Measurements from ENCODE around the gene CAMK2D.

The CAMK2D gene

DNA sequence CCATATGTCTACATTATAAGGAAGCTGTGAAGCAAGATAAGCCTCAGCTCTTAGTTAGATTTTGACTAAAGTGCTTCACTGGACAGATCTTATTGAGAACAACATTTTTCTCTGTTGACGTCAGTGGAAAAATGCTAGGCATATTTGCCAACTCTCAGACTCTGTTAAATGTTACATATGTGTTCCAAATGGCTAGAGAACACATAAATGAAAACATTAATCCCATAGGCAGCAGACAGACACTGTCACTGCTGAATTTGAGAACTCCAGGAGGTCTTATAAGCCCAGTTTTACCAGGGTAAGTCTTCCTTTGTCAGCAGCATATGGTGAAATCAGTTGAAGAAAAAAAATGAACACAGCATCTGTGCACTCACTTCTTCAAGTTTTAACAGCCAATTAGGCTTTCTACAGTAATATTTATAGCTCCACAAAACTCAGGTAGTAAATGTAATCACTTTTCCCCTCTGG is 186.9 kb downstream of the CAMK2D start:
- no peak for DNase-seq (ENCODE audit: low spot score)
- FAIRE-seq: no peak

DNA sequence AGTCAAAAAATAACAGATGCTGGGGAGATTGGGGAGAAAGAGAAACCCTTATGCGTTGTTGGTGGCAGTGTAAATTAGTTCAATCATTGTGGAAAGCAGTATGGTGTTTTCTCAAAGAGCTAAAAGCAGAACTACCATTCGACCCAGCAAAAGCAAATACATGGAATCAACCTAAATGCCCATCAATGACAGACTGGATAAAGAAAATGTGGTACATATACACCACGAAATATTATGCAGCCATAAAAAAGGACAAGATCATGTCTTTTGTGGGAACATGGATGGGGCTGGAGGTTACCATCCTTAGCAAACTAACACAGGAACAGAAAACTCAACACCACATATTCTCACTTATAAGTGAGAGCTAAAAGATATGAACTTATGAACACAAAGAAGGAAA is 188.9 kb downstream of the CAMK2D start:
- FAIRE-seq: no peak
- DNase-seq (ENCODE audit: low spot score): no peak

DNA sequence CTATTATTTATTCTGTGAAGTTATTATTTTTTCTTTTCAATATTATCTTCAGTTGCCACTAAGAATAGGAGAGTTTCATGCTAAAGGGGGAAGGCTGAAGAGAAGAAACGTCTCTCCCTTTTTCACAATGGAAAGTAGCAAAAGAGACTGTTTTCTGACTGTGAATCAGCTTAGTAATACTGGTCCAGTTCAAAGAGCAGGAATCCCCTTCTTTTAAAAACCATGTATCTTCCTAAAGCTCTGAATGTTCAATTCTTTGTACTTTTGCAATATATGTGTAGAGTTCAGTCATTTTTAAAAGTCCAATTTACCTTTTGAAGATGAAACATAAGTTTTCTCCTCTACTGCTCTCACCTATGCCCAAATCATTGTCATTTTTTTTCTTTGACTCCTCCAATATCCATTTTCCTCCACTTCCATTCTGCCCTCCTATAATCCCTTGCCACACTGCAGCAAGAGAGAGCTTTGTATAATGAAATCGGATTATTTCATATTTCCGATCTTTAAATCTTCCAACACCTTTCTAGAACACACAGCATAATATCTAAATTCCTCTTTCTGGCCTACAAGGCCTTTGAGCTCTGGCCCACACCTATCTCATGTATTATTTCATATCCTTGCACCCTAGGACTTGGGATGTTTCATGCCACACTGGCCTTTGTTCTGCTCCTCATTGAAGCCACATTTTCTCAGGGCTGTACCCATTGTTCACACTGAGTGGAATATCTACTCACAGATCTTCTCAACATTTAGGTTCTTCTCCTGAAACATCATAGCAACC is 195.3 kb downstream of the CAMK2D start:
- no peak for FAIRE-seq
- no peak for DNase-seq (ENCODE audit: low spot score)

DNA sequence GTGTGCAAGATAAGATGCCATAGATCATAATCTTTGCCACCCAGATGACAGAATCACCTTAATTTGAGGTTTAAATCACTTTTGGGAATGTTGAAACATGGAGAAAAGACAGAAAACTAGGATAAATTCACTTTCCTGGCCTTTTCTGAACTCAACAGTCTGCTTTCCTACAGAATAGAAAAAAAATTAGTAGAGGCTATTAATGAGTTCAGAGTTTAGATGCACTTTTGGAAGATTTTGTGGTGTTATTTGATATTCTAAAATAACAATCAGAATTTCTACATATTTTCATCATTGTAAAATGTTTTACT is 195.9 kb downstream of the CAMK2D start:
- no peak for DNase-seq (ENCODE audit: low spot score)
- FAIRE-seq: no peak

DNA sequence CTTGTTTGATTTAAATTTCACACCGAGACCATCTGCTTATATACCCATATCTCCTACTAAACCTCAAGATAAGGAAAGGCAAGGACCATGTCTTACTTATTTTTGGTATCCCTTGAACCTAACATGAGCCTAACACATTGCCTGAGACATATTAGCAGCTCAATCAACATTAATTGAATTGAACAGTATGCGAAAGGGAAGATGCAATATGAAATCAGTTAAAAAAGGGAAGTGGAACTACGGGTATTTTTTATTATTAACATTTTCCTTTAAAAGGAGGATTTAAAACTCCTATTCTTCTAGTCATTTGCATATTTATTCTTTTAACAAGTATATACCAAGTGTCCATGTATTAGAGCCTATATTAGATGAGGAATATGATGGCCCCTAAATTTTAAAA is 197.0 kb downstream of the CAMK2D start:
- DNase-seq (ENCODE audit: low spot score) (no peak), FAIRE-seq (no peak)

DNA sequence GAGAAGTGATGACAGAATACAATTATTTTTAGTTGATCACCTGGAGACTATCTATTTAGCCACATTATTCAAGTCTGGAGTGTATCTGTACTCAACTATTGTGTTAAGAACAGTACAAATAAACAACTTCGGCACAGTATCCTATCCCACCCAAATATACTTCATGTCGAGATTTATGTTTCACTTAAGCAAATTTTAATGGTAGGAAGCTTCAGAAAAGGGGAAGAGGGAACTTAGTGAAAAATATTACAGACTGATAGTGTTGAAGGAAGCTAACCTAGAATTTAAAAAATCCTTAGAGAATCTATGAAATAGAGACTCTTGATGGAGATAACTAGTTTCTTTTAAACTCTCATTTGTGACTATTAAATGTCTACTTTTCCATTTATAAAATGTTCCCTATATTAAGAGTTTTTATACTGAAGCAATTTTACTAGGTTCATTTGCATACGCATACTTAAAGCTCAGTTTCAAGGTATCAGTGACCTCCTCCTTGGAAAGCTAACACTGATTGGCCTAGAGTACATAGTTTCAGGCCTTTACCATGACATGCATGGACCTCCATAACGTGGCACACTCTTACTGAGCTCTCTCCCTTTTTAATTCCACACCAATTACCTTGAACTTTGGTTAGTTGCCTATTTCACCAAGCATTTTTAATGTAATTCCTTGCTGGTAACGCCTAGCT is 197.7 kb downstream of the CAMK2D start:
- no peak for DNase-seq (ENCODE audit: low spot score)
- no peak for FAIRE-seq

DNA sequence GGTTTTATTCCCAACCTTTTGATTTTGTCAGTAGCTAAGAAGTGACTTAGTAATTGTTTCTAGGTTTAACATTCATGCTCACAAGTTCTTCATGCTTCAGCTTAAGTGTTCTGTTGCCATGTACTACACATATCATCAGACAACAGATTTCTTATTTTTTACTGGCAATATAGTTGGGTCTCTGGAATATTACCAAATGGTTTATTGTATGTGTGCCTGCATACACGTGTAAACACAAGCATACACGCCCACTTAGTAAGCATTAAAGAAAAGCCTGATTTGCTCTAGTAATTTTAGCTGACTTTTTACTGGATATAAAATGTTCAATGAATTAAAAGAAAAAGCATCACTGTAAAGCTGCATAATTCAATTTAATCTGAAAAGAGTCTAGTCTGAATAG is 199.8 kb downstream of the CAMK2D start:
- DNase-seq (ENCODE audit: low spot score) (no peak), FAIRE-seq (no peak)

DNA sequence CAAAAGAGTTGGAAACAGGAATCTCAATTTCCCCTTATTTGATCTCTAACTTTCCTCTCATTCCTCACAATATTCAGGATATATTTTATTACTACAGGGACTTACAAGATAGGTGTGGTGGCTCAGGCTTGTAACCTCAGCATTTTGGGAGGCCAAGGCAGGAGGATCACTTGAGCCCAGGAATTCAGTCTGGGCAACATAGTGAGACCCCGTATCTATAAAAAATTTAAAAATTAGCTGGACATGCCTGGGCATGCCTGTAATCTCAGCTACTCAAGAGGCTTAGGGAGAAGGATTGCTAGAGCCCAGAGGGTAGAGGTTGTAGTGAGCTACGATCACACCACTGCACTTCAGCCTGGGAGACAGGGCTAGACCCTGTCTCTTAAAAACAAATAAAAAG is 200.4 kb downstream of the CAMK2D start:
- DNase-seq (ENCODE audit: low spot score) (no peak), FAIRE-seq (no peak)

DNA sequence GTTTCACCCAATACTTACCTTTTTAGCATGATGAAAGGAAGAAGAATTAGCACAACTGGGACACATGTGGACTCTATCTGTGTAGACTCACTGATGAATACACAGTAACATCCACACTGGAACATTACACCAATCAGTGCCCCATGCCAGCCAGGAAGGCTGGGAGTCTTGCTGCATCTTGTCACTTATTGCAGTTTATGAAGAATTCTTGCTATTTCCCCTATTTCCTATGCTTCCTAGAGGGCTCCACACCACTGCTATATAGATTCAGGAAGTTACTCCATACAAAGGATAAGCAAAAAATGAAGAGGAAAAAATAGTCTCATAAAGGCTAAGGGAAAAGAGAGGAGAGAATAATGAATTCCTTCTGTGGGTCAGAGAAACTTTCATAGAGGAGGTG is 201.0 kb downstream of the CAMK2D start:
- FAIRE-seq (no peak), DNase-seq (ENCODE audit: low spot score) (no peak)

DNA sequence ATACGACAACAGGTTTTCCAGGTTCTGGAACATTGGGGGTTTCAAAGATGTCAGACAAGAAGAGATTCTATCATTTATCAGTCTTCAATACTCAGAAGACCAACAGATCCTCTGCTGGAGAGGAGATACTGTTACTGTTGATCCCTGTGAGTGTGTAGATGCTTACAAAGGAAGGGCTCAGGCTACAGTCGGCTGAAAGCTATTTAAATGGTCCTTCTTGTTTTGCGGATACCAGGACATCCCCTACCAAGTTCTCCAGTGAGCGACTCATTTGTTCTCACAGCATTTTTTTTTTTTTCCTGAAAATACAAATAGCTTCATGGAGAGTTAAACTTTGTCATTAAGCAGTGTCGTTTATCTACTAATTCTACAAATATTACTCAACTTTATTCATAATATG is 201.6 kb downstream of the CAMK2D start:
- no peak for FAIRE-seq
- DNase-seq (ENCODE audit: low spot score): no peak

DNA sequence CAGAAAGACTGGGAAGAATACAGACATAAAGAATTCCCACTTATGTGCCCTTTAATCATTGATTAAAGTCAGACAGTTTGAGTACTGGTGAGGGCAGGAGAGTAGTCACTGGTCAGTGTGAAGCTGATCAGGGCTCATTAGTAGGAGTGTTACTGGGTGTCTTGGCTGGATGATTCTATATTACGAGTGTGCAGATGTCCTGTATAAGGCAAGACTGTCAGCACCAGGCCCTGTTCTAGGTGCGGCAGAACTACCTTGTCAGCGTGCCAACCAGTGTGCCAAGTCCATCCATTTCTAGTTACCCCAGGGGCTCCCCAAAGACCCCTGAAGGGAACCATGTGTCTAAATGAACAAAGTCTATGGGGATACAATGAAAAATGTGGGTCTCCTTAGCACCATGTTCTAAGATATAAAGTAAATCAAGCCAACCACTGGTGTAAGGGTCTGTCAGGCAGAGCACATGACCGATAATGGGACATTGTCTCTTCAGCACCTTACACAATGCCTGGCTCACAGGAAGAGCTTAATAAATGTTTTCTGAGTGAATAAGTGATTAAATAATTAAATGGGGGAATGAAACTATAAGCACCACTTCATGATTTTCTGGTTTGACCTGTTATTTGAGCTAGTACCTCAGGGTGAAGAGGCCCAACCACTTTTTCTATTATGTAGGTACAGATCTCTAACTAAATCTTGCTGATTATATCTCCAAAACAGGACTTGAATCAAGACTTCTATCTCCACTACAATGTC is 205.0 kb downstream of the CAMK2D start:
- no peak for FAIRE-seq
- DNase-seq (ENCODE audit: low spot score): no peak

DNA sequence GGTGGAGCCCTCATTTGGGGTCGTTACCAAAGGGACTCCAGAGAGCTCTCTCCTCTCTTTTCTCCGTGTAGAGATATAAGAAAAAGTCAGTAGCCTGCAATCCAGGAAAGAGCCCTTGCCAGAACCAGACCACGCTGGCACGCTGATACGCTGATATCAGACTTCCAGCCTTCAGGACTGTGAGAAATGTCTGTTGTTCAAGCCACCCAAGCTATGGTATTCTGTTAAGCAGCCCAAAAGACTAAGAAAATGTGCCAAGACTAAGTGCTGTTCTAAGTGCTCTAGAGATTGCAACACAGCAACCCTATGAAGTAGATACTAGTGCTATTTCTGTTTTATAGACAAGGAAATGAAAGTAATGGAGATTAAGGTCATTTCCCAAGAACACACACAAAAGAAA is 205.7 kb downstream of the CAMK2D start:
- no peak for FAIRE-seq

DNA sequence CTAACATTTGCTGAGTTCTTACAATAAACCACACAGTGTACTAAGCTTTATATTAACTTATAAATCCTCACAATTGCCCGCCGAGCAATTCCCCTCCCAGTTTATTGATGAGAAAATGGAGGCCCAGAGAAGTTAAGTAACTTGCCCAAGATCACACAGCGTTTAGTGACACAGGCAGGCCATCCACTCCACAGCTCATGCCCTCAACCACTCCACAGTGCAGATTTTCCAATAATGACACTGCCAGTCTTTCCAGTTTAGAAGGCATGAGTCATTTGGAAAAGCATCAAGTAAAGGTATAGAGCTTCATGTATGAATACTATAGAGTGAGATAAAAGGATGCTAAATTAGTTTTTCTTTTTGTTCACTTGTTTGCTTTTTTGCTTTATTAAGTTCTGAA is 208.5 kb downstream of the CAMK2D start:
- DNase-seq (ENCODE audit: low spot score): no peak
- no peak for FAIRE-seq

More for the DNA sequence above, 205.7 kb downstream of the CAMK2D start:
- DNase-seq (ENCODE audit: low spot score): no peak

DNA sequence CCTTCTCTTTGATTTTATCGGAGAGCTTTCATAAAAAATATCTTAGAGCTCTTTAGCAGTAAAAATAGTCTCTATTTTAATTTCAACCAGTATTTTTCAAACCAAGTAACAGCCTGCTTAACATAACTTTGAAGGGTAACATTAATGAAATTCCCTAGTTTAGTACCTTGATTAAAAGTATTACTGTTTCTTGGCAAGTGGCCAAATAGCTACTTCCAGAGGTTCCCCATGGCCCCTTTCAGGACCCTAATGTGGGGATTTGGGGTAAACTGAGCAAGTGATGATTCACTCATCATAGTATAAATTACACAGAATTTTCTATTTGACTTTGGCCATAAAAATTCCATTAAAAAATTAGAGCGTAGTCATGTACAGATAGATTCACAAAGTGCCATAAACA is 211.0 kb downstream of the CAMK2D start:
- DNase-seq (ENCODE audit: low spot score) (no peak), FAIRE-seq (no peak)

DNA sequence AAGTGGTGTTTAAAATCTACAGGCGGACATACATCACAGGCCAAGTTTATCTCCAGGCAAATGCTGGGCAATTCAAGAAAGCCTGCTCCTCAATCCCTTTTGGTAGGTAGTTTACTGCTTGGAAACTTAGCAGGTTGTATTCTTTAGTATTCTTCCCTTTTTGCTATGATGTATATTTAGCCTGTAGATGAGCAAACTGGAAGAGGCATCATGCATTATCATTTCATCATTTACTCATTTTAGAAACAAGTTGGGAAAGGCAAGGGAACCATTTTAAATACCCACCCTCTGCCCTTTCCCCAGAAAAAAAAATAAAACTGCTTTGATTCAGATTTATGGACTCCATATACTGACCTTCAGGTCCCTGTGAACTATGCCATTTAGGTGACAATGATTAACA is 213.2 kb downstream of the CAMK2D start:
- DNase-seq (ENCODE audit: low spot score) (no peak), FAIRE-seq (no peak)

DNA sequence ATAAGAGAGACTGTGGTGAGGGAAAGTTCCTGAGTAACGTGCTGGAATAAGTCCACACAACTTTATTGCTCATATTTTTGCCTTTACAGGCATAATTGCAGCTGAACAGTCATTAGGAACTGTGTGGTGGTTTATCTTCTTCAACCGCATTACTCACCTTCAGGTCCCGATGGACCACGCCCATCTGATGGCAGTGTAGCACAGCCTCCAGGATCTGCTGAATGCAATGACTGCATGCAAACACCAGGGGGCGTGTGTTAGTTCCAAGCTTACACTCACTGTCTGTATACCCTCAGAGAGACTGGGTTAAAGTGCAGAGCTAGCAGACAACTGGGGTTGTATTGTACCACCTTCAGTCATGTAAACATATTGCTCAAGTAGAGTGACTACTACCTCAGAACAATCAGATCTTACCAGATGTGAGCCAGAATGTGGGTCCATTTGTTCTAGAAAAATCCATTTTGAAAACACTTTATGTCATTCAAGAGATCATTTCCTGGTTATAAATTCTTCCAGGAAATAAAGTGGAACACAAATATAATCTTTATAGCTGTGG is 214.0 kb downstream of the CAMK2D start:
- DNase-seq (ENCODE audit: low spot score): peak; percentile 88
- FAIRE-seq: peak; percentile 92

DNA sequence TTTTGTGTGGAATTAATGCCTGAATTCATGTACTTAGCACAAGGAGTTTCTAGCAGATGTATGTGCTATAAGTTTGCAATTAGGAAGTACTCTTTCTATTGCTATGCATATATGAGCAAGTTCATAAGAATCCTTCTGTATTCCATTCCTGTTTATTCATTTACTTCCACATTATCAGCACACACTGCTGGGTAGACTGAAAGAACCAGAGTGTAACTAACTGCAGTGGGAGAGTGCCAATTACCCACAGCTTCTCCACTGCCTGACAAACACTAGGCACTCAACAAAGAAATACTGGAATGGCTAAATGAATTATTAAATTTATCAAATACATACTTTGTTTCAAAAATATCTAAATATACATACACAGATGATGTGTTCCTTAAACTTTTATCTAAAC is 219.6 kb downstream of the CAMK2D start:
- FAIRE-seq: no peak
- no peak for DNase-seq (ENCODE audit: low spot score)

DNA sequence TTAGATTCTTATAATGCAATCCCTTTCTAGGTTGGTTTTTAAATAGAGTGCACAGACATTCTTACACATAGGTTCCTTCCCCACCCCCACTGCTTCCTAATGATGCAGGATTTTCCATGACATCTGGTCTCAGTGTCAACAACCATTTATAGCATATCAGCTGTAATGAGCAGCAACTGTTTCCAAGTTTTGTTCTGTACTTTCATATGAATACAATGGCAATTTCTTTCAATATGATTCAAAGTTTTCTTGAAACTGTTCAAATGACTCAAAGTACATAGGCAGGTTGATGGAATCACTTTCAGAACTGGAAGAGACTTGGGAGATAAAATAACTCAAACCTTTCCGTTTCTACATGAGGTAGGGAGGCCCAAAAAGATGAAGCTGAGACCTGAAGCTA is 220.7 kb downstream of the CAMK2D start:
- FAIRE-seq (no peak), DNase-seq (ENCODE audit: low spot score) (no peak)

DNA sequence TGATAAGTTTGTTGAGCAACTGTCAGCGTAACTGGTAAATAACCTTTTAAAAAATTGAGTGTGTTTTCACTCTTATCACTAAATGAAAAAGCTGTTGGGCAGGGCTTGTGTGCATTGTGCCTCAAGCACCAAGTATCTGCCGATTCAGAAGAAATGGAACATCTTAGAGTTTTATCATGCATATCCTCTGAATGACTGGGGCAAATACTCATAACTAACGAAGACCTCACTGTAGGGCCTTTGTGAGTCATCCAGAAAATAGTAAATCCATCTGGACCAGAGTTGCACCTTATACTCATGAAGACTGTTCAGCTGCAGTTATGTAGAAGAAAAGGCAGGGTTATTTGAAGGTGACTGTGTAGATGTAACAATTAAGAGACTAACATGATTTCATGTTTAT is 222.1 kb downstream of the CAMK2D start:
- FAIRE-seq: no peak
- DNase-seq (ENCODE audit: low spot score): peak; percentile 10

DNA sequence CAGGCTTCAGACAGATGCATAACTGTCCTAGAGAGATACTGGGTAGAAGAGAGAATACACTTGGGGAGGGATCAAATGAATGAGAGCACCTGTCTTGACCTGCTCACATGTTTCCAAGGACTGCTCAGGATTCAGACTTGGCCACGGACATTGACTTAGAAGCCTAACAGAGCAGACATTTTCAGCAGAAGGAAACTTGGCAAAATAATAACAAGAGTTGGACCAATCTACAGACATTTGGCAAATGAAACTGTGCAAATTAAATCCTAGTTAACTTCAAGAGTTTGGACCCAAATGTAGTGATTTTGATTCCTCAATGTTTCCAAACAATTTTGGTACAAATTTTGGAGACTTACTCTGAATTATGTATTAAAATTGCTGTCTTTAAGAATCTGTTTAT is 223.9 kb downstream of the CAMK2D start:
- DNase-seq (ENCODE audit: low spot score): no peak
- no peak for FAIRE-seq

DNA sequence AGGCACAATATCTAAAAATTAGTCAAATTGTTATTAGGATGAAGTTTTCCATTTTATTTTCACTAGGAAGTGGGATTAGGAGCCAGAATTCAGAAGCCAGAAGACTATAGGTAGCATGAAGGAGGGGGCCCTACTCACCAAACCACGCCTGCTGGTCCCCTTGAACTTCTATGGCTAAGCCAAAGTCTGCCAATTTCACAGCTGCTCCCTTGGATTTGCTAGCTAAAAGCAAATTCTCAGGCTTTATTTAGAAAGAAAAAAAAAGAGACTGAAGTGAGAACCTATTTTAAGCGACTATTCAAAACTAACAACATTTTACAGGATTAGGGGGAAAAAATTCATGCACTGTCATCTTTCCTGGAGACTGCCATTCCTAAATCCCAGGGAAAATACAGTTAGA is 224.3 kb downstream of the CAMK2D start:
- no peak for DNase-seq (ENCODE audit: low spot score)
- no peak for FAIRE-seq

DNA sequence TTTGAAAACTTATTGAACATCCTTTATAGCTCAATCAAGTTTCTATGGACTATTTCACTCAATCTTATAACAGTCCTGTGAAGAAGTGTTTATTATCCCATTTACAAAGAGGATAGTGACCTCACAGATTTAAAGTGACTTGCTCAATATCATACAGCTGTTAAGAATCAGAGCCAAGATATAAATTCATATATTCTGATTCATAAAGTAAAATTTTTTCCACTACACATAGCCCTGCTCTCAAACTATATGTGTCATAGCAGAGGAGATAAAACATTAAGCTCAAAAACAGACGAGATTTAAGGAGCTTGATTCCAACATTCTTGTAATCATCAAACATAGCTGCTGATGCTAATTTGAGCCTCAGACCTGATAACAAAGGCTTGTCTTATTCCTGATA is 226.8 kb downstream of the CAMK2D start:
- no peak for FAIRE-seq
- no peak for DNase-seq (ENCODE audit: low spot score)

Measured in RCC 7860 (cell line).